Hepatocyte (in vitro differentiated cells): Measurements from ENCODE around the gene FRMD4B.

Experiments used
- EZH2 ChIP-seq: fragments of 200-600 bp; sonication (generic); IDR thresholded peaks from 2 replicates; pipeline ENCODE4 v1.6.1; 2016; ENCODE audit warnings: antibody characterized with exemption, mild to moderate bottlenecking, borderline replicate concordance
- EZH2phosphoT487 ChIP-seq: fragments of 200-600 bp; sonication (generic); IDR thresholded peaks from one replicate; pipeline ENCODE4 v1.6.1; 2018; ENCODE audit warnings: antibody characterized with exemption, mild to moderate bottlenecking, low read depth, moderate library complexity; ENCODE audit not compliant: unreplicated experiment, severe bottlenecking
- TF ChIP-seq, protein P1 (sequence below): fragments of 200-600 bp; sonication (generic); IDR thresholded peaks from 2 replicates; pipeline ENCODE4 v1.5.1; 2016; ENCODE audit warnings: antibody characterized with exemption, mild to moderate bottlenecking; ENCODE audit not compliant: poor library complexity

DNA sequence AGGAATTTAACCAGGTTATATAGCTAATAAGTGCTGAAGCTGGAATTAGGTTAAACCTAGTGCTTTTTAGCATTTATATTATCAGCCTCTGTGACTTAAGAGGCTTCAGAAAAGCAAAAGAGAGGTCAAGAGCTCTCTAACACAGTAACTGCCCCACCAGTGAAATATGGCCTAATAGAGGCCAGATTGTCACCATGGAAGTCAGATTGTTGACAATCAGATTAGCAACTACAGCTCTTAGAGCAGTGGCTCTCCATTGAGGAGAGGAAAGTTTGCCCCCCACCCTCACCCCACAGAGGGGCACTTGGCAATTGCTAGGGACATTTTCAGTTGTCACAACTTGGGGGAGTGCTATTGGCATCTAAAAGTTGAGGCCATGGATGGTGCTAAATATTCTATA is 240.2 kb downstream of the FRMD4B start:
- TF ChIP-seq, protein P1, sequence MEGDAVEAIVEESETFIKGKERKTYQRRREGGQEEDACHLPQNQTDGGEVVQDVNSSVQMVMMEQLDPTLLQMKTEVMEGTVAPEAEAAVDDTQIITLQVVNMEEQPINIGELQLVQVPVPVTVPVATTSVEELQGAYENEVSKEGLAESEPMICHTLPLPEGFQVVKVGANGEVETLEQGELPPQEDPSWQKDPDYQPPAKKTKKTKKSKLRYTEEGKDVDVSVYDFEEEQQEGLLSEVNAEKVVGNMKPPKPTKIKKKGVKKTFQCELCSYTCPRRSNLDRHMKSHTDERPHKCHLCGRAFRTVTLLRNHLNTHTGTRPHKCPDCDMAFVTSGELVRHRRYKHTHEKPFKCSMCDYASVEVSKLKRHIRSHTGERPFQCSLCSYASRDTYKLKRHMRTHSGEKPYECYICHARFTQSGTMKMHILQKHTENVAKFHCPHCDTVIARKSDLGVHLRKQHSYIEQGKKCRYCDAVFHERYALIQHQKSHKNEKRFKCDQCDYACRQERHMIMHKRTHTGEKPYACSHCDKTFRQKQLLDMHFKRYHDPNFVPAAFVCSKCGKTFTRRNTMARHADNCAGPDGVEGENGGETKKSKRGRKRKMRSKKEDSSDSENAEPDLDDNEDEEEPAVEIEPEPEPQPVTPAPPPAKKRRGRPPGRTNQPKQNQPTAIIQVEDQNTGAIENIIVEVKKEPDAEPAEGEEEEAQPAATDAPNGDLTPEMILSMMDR, result no peak
- no peak for TF ChIP-seq EZH2
- TF ChIP-seq EZH2phosphoT487, result no peak
